ENCODE results near the gene C12orf57.
A peak's percentile ranks its signal among the peaks of the same experiment; 100 is the strongest.

C12orf57 gene

GRCh38 chr12:6959805-6960592 is 16.2 kb downstream of the C12orf57 start:
- no peak for TF ChIP-seq CTCF (IDR thresholded peaks at IDR 0.05; ENCODE audit: low read depth, low read length, missing control alignments)

DNA sequence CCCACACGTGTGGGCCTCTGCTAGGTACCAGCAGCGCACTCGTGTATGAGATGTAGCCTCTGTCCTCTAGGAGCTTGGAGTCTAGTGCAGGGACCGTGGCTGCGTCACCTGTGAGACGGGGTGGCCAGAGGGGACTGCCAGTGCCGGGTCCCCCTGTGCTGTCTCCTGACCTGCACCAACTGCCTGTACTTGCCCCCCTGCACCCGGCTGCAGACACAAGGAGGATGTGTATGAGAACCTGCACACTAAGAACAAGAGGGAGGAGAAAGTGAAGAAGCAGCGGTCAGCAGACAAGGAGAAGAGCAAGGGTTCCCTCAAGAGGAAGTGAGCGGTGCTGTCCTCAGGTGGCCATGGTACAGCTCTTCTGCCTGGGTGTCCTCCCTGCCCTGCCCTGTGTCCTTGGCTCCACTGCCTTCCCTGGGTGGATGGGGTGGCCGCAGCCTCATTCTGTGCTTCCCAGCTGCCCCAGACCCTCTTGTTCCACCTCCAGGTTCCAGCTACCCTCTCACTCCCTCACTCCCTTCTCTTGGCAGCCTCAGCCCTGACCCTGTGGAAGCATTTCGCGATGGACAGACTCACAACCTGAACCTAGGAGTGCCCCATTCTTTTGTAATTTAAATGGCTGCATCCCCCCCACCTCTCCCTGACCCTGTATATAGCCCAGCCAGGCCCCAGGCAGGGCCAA is 16.9 kb downstream of the C12orf57 start:
- peak overlapping the region; percentile 33 for H3K4me3 ChIP-seq (ENCODE audit: low read depth, low read length)

More at GRCh38 chr12:6959805-6960592, 16.2 kb downstream of the C12orf57 start:
- peak overlapping the region; percentile 93 for H3K4me3 ChIP-seq (ENCODE audit: low read depth, low read length)
- DNase-seq (ENCODE audit: low read depth): no peak

DNA sequence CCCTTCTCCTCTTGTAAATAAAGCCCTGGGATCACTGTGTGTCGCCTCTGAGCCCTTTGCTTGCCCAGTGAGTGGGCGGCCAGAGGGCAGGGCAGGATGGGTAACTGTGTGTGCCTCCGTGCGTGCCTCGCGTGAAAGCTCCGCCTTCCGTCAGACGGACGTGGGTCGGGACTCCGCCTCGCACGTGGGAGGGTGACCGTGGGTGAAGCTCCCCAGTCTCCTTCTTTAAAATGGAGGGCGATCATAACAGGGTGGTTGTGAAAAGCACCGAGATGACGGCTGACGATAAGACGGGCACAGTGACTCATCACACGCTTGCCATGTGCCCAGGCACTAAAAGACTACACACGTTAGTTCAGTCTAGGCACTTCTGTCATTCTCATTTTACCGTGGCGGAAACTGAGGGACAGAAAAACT is 17.5 kb downstream of the C12orf57 start:
- peak overlapping the region; percentile 33; the same call in 1 of the 2 replicates for H3K4me3 ChIP-seq (ENCODE audit: low read depth, low read length)
- TF ChIP-seq CTCF (IDR thresholded peaks at IDR 0.05; ENCODE audit: low read depth, low read length, missing control alignments): no peak
- DNase-seq (ENCODE audit: low read depth): no peak

More for the DNA sequence above, 16.9 kb downstream of the C12orf57 start:
- peak; percentile 63 for TF ChIP-seq CTCF (IDR thresholded peaks at IDR 0.05; ENCODE audit: low read depth, low read length, missing control alignments)
- no peak for DNase-seq (ENCODE audit: low read depth)

GRCh38 chr12:6961695-6962284 is 18.0 kb downstream of the C12orf57 start:
- no peak overlapping the region; the same call in 1 of the 2 replicates for H3K4me3 ChIP-seq (ENCODE audit: low read depth, low read length)
- no peak for DNase-seq (ENCODE audit: low read depth)
- peak; percentile 50 for TF ChIP-seq CTCF (IDR thresholded peaks at IDR 0.05; ENCODE audit: low read depth, low read length, missing control alignments)

GRCh38 chr12:6962285-6963015 is 18.6 kb downstream of the C12orf57 start:
- H3K4me3 ChIP-seq (ENCODE audit: low read depth, low read length): no peak overlapping the region
- no peak for TF ChIP-seq CTCF (IDR thresholded peaks at IDR 0.05; ENCODE audit: low read depth, low read length, missing control alignments)
- no peak for DNase-seq (ENCODE audit: low read depth)

DNA sequence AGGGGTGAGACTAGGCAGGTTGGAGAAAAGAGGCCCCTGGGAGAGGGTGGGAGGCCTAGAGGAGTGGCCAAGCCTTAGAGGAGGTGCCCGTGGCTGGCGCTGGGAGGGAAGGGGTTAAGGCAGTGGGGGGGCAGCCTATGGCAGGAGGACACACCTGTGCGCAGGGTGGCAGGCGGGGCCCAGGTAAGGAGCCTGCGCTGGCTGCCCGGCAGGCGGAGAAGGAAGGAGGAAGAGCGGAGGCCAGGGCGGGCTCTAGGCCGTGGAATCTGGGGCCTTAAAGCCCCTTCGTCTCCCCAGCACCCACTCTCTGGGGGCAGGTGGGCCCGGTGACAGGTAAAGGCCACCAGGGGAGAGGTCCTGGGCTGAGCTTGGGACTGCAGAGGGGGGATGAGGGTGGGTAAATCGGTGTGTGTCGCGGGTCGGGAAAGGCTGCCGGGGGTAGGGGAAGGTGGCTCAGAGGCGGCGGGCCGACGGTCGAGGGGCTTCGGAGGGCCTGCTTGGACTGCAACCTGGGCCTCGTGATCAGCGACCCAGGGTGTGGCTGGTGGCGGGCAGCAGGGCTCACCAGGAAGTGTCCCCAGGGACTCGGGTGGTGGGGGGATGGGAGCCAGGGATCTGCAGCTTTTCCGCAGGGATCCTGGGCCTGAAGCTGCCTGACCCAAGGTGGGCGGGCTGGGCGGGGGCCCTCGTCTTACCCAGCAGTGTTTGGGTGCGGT is 19.4 kb downstream of the C12orf57 start:
- no peak overlapping the region for H3K4me3 ChIP-seq (ENCODE audit: low read depth, low read length)
- no peak for DNase-seq (ENCODE audit: low read depth)
- TF ChIP-seq CTCF (IDR thresholded peaks at IDR 0.05; ENCODE audit: low read depth, low read length, missing control alignments): no peak

All from GM12864 (cell line).